IMR-90 (cell line): ENCODE measurements around the gene DUSP2.

Source experiments
- MXI1 ChIP-seq: IDR thresholded peaks from 2 replicates; pipeline ENCODE4 v1.6.1; 2012; ENCODE audit warnings: low read depth, mild to moderate bottlenecking, low read length, moderate library complexity, borderline replicate concordance
- TF ChIP-seq, protein P1 (sequence below): fragments of 150-350 bp; IDR thresholded peaks from 2 replicates; pipeline ENCODE4 v1.6.1; 2017; ENCODE audit warnings: mild to moderate bottlenecking, antibody characterized with exemption, low read length, low read depth

GRCh38 chr2:96119389-96119751, 25.9 kb downstream of the DUSP2 start:
- TF ChIP-seq MXI1, result no peak
- TF ChIP-seq, protein P1, sequence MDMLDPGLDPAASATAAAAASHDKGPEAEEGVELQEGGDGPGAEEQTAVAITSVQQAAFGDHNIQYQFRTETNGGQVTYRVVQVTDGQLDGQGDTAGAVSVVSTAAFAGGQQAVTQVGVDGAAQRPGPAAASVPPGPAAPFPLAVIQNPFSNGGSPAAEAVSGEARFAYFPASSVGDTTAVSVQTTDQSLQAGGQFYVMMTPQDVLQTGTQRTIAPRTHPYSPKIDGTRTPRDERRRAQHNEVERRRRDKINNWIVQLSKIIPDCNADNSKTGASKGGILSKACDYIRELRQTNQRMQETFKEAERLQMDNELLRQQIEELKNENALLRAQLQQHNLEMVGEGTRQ, result no peak
